ENCODE measurements around the gene TGM1. TPM values are rescaled to one million over a fixed set of nuclear protein-coding genes. Genes with fewer than 3 reads are reported as not detected.

Gene TGM1
- polyA plus RNA-seq, 10 donors, result 0.82 to 3.9 (median 1.3) TPM

DNA sequence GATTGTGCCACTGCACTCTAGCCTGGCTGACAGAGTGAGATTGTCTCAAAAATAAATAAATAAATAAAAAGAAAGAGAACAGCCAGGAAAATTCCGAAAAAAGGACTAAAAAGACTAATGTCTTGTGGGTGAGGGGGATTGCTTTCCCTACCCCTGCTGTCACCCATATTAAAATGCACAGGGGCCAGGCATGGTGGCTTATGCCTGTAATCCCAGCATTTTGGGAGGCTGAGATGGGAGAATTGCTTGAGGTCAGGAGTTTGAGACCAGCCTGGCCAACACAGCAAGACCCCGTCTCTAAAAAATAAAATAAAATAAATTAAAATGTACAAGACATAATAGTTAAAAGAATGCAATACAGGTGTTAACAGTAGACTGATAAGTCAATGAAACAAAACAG is 30.5 kb upstream of the TGM1 start:
- no peak for DNase-seq

DNA sequence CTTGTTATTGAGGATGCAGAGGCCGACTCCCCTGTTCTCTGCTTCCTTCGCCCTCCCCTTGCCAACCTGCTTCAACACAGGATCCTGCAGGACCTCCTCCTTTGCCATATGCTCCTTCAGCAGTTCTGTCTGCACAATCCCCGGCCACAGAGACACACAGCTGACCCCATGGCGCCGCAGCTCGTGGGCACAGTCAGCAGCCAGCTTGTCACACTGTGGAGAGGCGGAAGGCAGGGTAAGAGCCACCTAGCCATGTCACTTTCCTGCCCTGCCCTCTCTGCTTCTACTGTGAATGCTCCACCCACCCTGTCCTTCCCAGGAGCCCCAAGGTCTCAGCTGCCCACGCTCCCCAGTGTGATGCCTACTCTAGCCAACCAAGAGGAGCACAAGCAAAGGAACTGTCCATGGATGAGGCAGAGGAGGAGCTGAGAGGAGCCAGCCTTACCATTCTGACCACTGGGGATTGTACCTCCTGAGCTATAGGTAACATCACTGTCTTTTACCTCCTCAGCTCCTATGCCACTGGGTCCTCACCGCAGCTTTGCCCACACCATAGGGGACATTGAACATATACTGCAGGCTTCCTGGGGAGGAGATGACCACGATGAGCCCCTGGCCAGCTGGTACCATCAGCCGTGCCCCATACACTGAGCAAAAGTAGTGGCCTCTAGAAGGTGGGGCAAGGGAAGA is 29.3 kb upstream of the TGM1 start:
- no peak for DNase-seq

GRCh38 chr14:24291446-24292117 is 28.6 kb upstream of the TGM1 start:
- DNase-seq, result no peak

- DNase-seq, result no peak
Observed at GRCh38 chr14:24290746-24291145, 27.8 kb upstream of the TGM1 start.

DNA sequence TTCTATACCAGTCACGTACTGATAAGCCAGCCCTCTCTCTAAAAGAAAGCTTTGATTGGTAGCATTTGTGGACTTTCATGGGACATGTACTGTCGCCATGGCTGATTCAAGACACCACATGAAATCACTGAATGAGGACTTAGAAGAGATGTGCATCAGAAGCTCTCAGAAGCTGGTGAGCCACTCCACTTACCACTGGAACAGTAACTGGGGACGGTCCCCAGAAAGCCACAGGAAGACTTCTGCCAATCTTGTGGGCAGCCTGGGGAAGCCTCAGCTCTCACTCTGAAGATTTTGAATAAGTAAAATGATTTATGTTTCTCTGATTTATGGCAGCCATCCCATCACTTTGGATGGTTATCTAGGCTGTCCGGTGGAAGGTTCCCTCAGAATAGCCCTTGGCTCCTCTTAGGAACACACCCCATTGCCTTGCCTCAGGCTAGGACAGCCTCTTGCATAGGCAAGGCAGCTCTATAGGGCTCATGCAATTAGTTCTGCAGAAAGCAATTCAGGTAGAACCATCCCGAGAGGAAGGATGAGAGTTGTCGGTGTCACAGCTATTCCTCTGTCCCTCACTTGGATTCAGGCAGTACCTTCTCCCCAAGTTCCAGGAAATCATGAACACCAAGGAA is 26.8 kb upstream of the TGM1 start:
- DNase-seq, result no peak

- no peak for DNase-seq
Observed at GRCh38 chr14:24286996-24287395, 24.0 kb upstream of the TGM1 start.

GRCh38 chr14:24285351-24285750 is 22.4 kb upstream of the TGM1 start:
- DNase-seq, result no peak

DNA sequence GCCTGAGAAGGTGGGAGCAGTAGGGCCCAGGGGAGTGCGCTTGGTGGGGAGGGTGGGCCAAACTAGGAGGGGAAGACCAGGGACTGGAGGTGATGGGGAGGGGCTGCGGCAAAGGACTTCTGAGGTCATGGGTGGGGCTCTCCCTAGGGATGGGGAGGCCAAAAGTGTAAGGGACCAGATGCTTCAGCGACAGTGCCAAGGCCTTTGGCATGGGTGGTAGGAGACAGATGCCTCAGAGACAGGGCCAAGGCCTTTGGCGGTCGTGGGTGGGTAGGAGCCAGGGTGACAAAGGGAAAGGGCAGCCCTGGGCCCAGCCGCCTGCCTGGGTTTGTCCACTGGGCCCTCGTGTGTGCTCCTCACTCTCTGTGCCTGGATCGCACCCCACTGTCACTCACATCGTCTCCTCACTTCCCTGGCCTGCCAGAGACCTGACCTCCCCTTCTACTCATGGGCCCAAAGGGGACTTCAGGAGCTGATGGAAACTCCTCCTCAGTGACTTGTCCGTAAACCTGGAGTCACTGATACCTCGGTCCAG is 21.6 kb upstream of the TGM1 start:
- no peak for DNase-seq

DNA sequence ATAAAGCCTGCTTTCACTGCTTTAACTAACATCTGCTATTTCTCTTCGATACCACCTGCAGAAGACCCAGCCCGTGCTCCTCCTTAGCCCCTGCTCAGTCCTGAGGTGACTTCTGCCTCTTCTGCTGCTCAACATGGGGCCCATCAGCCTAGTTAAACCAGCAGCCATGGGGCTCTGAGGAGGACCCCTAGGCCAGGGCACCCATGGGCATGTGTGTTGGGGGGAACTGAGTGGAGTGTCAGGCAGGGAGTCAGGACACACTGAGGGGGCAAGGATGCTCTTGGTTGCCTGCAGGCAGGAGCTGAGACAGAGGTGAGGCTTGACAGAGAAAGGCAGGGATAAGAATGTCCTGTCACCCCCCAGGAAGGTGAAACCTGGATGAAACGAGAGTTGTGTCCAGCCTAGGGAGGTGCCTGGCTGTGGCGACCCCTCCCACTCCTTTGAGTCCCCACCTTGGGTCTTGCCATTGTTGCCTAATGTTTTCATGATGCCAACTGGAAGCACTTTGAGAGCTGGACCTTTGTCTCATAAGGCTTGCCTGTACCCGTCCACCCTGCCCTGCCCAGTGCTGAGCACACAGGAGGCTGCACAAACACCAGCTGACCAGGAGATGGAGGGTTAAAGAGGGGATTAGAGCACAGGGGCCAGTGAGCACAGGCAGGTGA is 21.0 kb upstream of the TGM1 start:
- DNase-seq, result no peak

- no peak for DNase-seq
Observed at GRCh38 chr14:24282736-24283135, 19.8 kb upstream of the TGM1 start.

GRCh38 chr14:24281636-24282035 is 18.7 kb upstream of the TGM1 start:
- no peak for DNase-seq

DNA sequence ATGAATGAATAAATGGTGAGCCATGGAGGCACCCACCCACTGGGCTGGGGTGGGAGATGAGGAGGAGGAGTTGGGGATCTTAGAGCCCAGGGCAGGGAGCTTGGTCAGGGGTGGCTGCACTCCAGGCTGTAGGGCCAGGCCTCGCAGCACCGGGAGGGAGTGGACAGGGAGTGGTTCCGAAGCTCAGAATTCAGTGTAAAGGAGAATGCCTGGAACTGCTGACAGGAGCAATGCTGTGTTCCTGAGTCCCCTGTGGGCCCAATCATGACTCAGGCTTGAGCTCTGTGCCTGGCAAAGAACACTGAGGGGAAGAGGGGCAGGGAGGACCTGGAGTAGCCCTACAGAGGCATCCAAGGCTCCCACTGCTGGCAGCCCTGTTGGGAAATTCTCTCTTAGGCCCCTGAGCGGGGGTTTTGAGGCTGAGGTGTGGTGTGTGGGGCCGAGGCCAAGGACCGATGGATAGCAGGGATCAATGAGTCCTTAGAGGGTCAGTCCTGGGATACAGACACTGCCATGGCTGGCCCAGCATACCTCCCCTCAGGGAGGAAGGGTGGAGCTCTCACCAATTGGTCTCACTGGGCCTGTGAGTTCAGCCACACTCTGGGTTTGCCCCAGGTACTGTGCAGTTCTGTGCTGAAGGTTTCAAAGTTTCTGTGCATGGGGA is 18.0 kb upstream of the TGM1 start:
- no peak for DNase-seq

- no peak for DNase-seq
Observed at GRCh38 chr14:24279301-24280186, 16.6 kb upstream of the TGM1 start.

DNA sequence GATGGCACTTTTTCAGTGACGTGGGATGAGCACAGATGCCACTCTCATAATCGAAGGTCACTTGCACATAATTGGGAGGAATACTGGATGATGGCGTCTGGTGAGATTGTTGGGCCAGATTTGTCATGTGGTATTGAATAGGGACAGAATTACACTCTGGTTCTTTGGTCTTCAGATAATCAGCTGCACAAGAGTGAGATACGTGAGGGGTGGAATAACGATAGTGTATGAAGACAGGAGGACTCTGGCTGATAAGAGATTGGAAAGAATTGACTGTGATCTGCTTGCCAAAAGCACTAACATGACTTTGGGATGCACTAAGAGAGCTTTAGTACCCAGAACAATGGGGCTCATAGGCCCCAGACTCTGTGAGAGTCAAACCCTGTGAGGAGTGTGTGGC is 15.4 kb upstream of the TGM1 start:
- DNase-seq, result no peak

- DNase-seq, result no peak
Observed at GRCh38 chr14:24277606-24278321, 14.8 kb upstream of the TGM1 start.

- DNase-seq, result no peak
Observed at GRCh38 chr14:24277071-24277470, 14.1 kb upstream of the TGM1 start.

GRCh38 chr14:24274101-24274543 is 11.1 kb upstream of the TGM1 start:
- no peak for DNase-seq

DNA sequence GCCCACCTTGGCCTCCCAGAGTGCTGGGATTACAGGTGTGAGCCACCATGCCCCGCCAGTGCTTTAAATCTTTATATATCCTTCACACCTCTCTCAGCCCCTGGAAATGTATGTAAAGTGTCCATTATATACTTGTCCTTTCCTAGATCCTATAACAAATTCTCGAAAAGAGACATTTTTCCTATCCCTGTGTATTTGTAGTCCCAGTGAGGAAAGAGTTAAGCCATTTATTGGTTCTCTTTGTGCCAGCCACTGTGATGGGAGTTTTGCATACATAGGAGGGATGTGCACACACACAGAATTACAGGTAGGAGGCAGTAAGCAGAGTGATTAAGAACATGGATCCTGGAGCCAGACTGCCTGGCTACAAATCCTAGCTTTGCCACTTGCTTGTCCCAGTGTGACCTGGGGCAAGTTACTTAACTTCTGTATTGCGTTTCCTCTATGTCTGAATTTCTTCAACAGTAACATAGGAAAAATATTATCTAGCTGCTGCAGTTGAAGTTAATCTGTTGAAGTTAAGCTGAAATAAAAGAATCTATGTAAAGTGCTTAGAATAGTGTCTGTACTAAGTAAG is 10.5 kb upstream of the TGM1 start:
- no peak for DNase-seq

DNA sequence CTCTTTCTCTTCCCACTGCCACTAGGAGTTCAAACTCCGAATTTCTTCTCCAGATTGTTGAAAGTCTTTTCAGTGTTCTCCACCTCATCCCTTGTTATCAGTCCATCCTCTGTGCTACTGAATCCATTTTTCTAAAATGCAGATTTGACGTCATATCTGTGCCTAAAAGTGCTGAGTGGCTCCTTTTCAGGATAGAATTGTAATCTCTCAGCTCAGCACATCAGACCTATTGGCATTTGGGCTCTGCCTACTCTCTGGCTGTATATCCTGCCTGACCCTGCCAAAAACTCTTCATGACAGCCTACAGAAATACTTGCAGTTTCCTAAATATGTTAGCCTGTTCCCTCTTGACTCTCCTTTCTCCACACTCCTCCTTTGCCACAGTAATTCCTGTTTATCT is 9.5 kb upstream of the TGM1 start:
- no peak for DNase-seq

DNA sequence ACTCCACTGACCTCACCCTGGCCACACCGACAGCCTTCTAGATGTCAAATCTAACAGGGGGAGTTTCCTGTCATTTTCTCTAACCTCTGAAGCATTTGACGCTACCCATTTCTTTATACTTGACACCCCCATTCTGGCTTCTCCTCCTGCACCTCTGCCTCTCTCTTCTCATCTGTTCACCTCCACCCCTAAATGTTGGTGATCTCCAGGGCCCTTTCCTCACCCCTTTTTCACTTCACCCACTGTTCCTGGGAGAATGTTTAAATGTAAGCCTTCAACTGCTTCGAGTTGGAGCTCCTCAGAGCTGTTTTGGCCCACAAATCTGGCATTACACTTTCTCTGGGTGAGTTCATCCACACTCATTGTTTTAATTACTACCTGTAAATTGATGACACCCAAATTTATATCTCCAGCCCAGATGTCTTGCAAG is 8.9 kb upstream of the TGM1 start:
- no peak for DNase-seq
